GM12878 (cell line): ENCODE results near the gene TMEM14A. TPM values are rescaled to one million over a fixed set of nuclear protein-coding genes. Genes with fewer than 3 reads are reported as not detected.

Experiments
- ATF7 ChIP-seq: fragments of 450-650 bp; IDR thresholded peaks from 2 replicates; pipeline ENCODE4 v1.6.1; 2016; ENCODE audit warnings: low read depth, mild to moderate bottlenecking
- BACH1 ChIP-seq: fragments of 450-650 bp; IDR thresholded peaks from 2 replicates; pipeline ENCODE4 v1.6.1; 2017; ENCODE audit warnings: mild to moderate bottlenecking, borderline replicate concordance
- DPF2 ChIP-seq: fragments of 450-650 bp; IDR thresholded peaks from 2 replicates; pipeline ENCODE4 v1.6.1; 2017; ENCODE audit warnings: mild to moderate bottlenecking
- EP300 ChIP-seq, 2 experiments: fragments of 150-350 bp in 1 of 2; IDR thresholded peaks; 2 replicates each; pipeline ENCODE4 v1.6.1; 2011 to 2012; ENCODE audit warnings: low read depth in 2 of 2, low read length in 2 of 2, borderline replicate concordance in 1 of 2, improper control_type of control experiment in 1 of 2, inconsistent platforms in 1 of 2; ENCODE audit not compliant: control insufficient read depth in 1 of 2
- IRF4 ChIP-seq: IDR thresholded peaks from 2 replicates; pipeline ENCODE4 v1.6.1; 2011; ENCODE audit warnings: low read depth, low read length
- MEF2B ChIP-seq: fragments of 450-650 bp; IDR thresholded peaks from 2 replicates; pipeline ENCODE4 v1.6.1; 2018; ENCODE audit warnings: mild to moderate bottlenecking, moderate library complexity; ENCODE audit not compliant: partially characterized antibody, poor library complexity, severe bottlenecking
- MLLT1 ChIP-seq: fragments of 450-650 bp; IDR thresholded peaks from 2 replicates; pipeline ENCODE4 v1.6.1; 2016; ENCODE audit warnings: mild to moderate bottlenecking
- MTA2 ChIP-seq: fragments of 450-650 bp; IDR thresholded peaks from 2 replicates; pipeline ENCODE4 v1.6.1; 2016; ENCODE audit warnings: low read depth, mild to moderate bottlenecking, moderate library complexity
- NFYB ChIP-seq: IDR thresholded peaks from 2 replicates; pipeline ENCODE4 v1.6.1; 2011; ENCODE audit warnings: low read depth, mild to moderate bottlenecking, low read length, improper control_type of control experiment, moderate library complexity; ENCODE audit not compliant: insufficient read depth
- POLR2AphosphoS5 ChIP-seq: IDR thresholded peaks from 2 replicates; pipeline ENCODE4 v1.6.1; 2011; ENCODE audit warnings: mild to moderate bottlenecking, low read length, inconsistent platforms
- RBBP5 ChIP-seq: fragments of 200-600 bp; sonication (generic); conservative IDR thresholded peaks from 2 replicates; pipeline ENCODE4 v1.6.1; 2016
- RELA ChIP-seq: fragments of 450-650 bp; IDR thresholded peaks from 2 replicates; pipeline ENCODE4 v1.8.0; 2014; ENCODE audit warnings: borderline replicate concordance; ENCODE audit not compliant: partially characterized antibody
- RFX5 ChIP-seq: IDR thresholded peaks from 2 replicates; pipeline ENCODE4 v1.6.1; 2011; ENCODE audit warnings: low read depth, low read length, improper control_type of control experiment
- TCF12 ChIP-seq: IDR thresholded peaks from 2 replicates; pipeline ENCODE4 v1.6.1; 2011; ENCODE audit warnings: low read depth, mild to moderate bottlenecking, low read length
- TCF7 ChIP-seq: IDR thresholded peaks from 2 replicates; pipeline ENCODE4 v1.6.1; 2014; ENCODE audit warnings: antibody characterized with exemption, borderline replicate concordance
- USF1 ChIP-seq: IDR thresholded peaks from 2 replicates; pipeline ENCODE4 v1.6.1; 2011; ENCODE audit warnings: borderline replicate concordance, low read depth, mild to moderate bottlenecking, moderate library complexity, mixed read lengths, low read length; ENCODE audit not compliant: insufficient read depth; ENCODE audit errors: extremely low read length
- WRNIP1 ChIP-seq: IDR thresholded peaks from 2 replicates; pipeline ENCODE4 v1.6.1; 2011; ENCODE audit warnings: low read depth, low read length, improper control_type of control experiment, borderline replicate concordance
- ZBED1 ChIP-seq: IDR thresholded peaks from 2 replicates; pipeline ENCODE4 v1.6.1; 2016; ENCODE audit warnings: borderline replicate concordance
- ZBTB11 ChIP-seq: fragments of 450-650 bp; formaldehyde crosslinking; IDR thresholded peaks from 2 replicates; pipeline ENCODE4 v1.5.0; 2022; ENCODE audit warnings: mild to moderate bottlenecking, missing genetic modification characterization
- ZBTB4 ChIP-seq: fragments of 450-650 bp; formaldehyde crosslinking; IDR thresholded peaks from 2 replicates; pipeline ENCODE4 v1.4.0; 2022; ENCODE audit warnings: mild to moderate bottlenecking, moderate library complexity
- ZZZ3 ChIP-seq: IDR thresholded peaks from 2 replicates; pipeline ENCODE4 v1.6.1; 2011; ENCODE audit warnings: low read depth; ENCODE audit not compliant: control insufficient read depth, insufficient read length
- polyA plus RNA-seq, 11 experiments: library from polyadenylated mRNA; depleted of rRNA in 4 of 11; unstranded in 6 of 11; stranded (reverse) in 5 of 11; fragments of >200 nt; fragmentation: Nextera tagmentation in 4 of 11; fragmentation: Illumina TruSeq in 1 of 11; extraction: Ambion mirVana in 4 of 11; extraction: Trizol in 1 of 11; gene quantifications; 1 replicate in 1 of 11; 2 replicates in 10 of 11; pipeline versions ENCODE4 v1.2.1 to v1.2.3, GENCODE V29; 2011 to 2016; ENCODE audit warnings: inconsistent platforms in 2 of 11, missing spikeins in 2 of 11, low read depth in 1 of 11
- total RNA-seq, 4 experiments: library from RNA; depleted of rRNA in 3 of 4; stranded (reverse); fragments of >200 nt in 3 of 4; fragmentation: Illumina TruSeq in 1 of 4; extraction: Trizol in 1 of 4; gene quantifications; 2 replicates each; pipeline versions ENCODE4 v1.2.1 to v1.2.3, GENCODE V29; 2013 to 2021

The TMEM14A gene
- total and polyA plus RNA-seq, 10 of the 15 experiments (the other 5 are each of a cell fraction or from before 2014, with no cell fraction given), result 15.6 to 143 (median 33.1) TPM

GRCh38 chr6:52724406-52725121 is 53.7 kb downstream of the TMEM14A start (continued):
- TF ChIP-seq TCF7, result no peak
- TF ChIP-seq EP300 (IDR thresholded peaks at IDR 0.05; ENCODE audit: borderline replicate concordance in 1 of 2, control insufficient read depth in 1 of 2, low read depth in 2 of 2, low read length in 2 of 2), result no peak
- TF ChIP-seq ATF7, result no peak
- TF ChIP-seq NFYB, result no peak
- TF ChIP-seq RBBP5, result no peak
- no peak for TF ChIP-seq MTA2
- no peak for TF ChIP-seq ZBTB4 (CRISPR knock-in tag)
- TF ChIP-seq TCF12, result no peak
- no peak for TF ChIP-seq RELA
- TF ChIP-seq USF1, result no peak
- TF ChIP-seq WRNIP1, result peak; percentile 82; the same call in 1 of the 2 replicates
- peak; percentile 48; the same call in 1 of the 2 replicates for TF ChIP-seq IRF4
- no peak for TF ChIP-seq BACH1
- no peak for TF ChIP-seq RFX5
- TF ChIP-seq ZBED1, result no peak
- no peak for TF ChIP-seq POLR2AphosphoS5
- TF ChIP-seq ZBTB11 (CRISPR knock-in tag), result no peak
- no peak for TF ChIP-seq ZZZ3
- TF ChIP-seq MEF2B, result no peak
- no peak for TF ChIP-seq DPF2
- TF ChIP-seq MLLT1, result no peak
